Activated CD8-positive, alpha-beta T cell treated with anti-CD3 and anti-CD28 coated beads for 36 hours (primary cell): ENCODE data around the gene HACD2. TPM values are rescaled to one million over a fixed set of nuclear protein-coding genes. Genes with fewer than 3 reads are reported as not detected.

Experiments
- ATAC-seq: fragments of 200-7000 bp; cut with Tn5 transposase; one replicate; pipeline ENCODE4 v1.10.0; 2021; ENCODE audit warnings: mild to moderate bottlenecking, moderate library complexity
- CTCF ChIA-PET: fragments of 350-600 bp; sonication (Branson Sonifier 250); formaldehyde crosslinking; loops from one replicate; lab custom pipeline; 2021; ENCODE audit warnings: antibody characterized with exemption; lab: Charles Lee
- POLR2A ChIA-PET: fragments of 350-600 bp; sonication (Branson Sonifier 250); formaldehyde crosslinking; loops from one replicate; lab custom pipeline; 2021; ENCODE audit warnings: antibody characterized with exemption; lab: Charles Lee
- DNase-seq: peaks from one replicate; pipeline ENCODE4 v3.0.0-alpha.2; 2020
- H3K27ac Mint-ChIP-seq: one replicate; pipeline ENCODE4 v1.8.0; 2021; ENCODE audit warnings: mild to moderate bottlenecking, mixed read lengths
- H3K27me3 Mint-ChIP-seq: one replicate; pipeline ENCODE4 v1.8.0; 2021; ENCODE audit warnings: mixed read lengths
- H3K36me3 Mint-ChIP-seq: one replicate; pipeline ENCODE4 v1.8.0; 2021; ENCODE audit warnings: low read depth, mixed read lengths
- H3K4me1 Mint-ChIP-seq: one replicate; pipeline ENCODE4 v1.8.0; 2021; ENCODE audit warnings: low read depth, mixed read lengths
- H3K4me3 Mint-ChIP-seq: one replicate; pipeline ENCODE4 v1.8.0; 2021; ENCODE audit warnings: mild to moderate bottlenecking, moderate library complexity, mixed read lengths
- H3K9me3 Mint-ChIP-seq: one replicate; pipeline ENCODE4 v1.8.0; 2021; ENCODE audit warnings: mixed read lengths
- intact Hi-C: fragments of 100-400 bp; cut with micrococcal nuclease; formaldehyde crosslinking; loops from one replicate; pipeline ENCODE4 v1.10.0; 2022
- total RNA-seq, 2 experiments: library from RNA; stranded (reverse); gene quantifications; one replicate each; pipeline ENCODE4 v1.2.3, GENCODE V29; 2021
- TF ChIP-seq, protein P1 (sequence below): fragments of 200-600 bp; IDR thresholded peaks from one replicate; pipeline ENCODE4 v1.8.0; 2022; ENCODE audit warnings: antibody characterized with exemption, mild to moderate bottlenecking

The HACD2 gene
- total RNA-seq, 2 experiments from 2014 or later, result 25.1 to 26.9 TPM

GRCh38 chr3:123611082-123611481 is 26.2 kb upstream of the HACD2 start:
- TF ChIP-seq, protein P1, sequence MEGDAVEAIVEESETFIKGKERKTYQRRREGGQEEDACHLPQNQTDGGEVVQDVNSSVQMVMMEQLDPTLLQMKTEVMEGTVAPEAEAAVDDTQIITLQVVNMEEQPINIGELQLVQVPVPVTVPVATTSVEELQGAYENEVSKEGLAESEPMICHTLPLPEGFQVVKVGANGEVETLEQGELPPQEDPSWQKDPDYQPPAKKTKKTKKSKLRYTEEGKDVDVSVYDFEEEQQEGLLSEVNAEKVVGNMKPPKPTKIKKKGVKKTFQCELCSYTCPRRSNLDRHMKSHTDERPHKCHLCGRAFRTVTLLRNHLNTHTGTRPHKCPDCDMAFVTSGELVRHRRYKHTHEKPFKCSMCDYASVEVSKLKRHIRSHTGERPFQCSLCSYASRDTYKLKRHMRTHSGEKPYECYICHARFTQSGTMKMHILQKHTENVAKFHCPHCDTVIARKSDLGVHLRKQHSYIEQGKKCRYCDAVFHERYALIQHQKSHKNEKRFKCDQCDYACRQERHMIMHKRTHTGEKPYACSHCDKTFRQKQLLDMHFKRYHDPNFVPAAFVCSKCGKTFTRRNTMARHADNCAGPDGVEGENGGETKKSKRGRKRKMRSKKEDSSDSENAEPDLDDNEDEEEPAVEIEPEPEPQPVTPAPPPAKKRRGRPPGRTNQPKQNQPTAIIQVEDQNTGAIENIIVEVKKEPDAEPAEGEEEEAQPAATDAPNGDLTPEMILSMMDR, result no peak
- ChIA-PET POLR2A (no interaction called here), CTCF (no interaction called here)
- H3K4me3 Mint-ChIP-seq, result no peak overlapping the region
- no peak for ATAC-seq
- no peak for DNase-seq
- H3K36me3 Mint-ChIP-seq, result peaks cover 18% of the 10 kb centered on the region
- intact Hi-C loops, result no loop called here
- peaks cover 8% of the 10 kb centered on the region for H3K4me1 Mint-ChIP-seq
- H3K9me3 Mint-ChIP-seq, result no peaks in the 10 kb centered on the region
- no peaks in the 10 kb centered on the region for H3K27me3 Mint-ChIP-seq
- no peak overlapping the region for H3K27ac Mint-ChIP-seq

- DNase-seq (no peak), ATAC-seq (no peak)
- intact Hi-C loops, result no loop called here
- Mint-ChIP-seq H3K4me3 (no peak overlapping the region), H3K27ac (no peak overlapping the region), H3K36me3 (peaks cover 18% of the 10 kb centered on the region), H3K4me1 (peaks cover 14% of the 10 kb centered on the region), H3K27me3 (no peaks in the 10 kb centered on the region), H3K9me3 (no peaks in the 10 kb centered on the region)
- ChIA-PET CTCF (no interaction called here), POLR2A (no interaction called here)
- TF ChIP-seq, protein P1, result no peak
Measured at GRCh38 chr3:123610331-123610730, 25.5 kb upstream of the HACD2 start.

GRCh38 chr3:123609063-123609462 is 24.2 kb upstream of the HACD2 start:
- TF ChIP-seq, protein P1, result no peak
- intact Hi-C loops, result no loop called here
- no peaks in the 10 kb centered on the region for H3K27me3 Mint-ChIP-seq
- H3K4me1 Mint-ChIP-seq, result peaks cover 19% of the 10 kb centered on the region
- POLR2A ChIA-PET, result no interaction called here
- ATAC-seq, result no peak
- no peak for DNase-seq
- H3K9me3 Mint-ChIP-seq, result no peaks in the 10 kb centered on the region
- no peak overlapping the region for H3K27ac Mint-ChIP-seq
- H3K36me3 Mint-ChIP-seq, result peaks cover 18% of the 10 kb centered on the region
- no peak overlapping the region for H3K4me3 Mint-ChIP-seq
- CTCF ChIA-PET, result no interaction called here

DNA sequence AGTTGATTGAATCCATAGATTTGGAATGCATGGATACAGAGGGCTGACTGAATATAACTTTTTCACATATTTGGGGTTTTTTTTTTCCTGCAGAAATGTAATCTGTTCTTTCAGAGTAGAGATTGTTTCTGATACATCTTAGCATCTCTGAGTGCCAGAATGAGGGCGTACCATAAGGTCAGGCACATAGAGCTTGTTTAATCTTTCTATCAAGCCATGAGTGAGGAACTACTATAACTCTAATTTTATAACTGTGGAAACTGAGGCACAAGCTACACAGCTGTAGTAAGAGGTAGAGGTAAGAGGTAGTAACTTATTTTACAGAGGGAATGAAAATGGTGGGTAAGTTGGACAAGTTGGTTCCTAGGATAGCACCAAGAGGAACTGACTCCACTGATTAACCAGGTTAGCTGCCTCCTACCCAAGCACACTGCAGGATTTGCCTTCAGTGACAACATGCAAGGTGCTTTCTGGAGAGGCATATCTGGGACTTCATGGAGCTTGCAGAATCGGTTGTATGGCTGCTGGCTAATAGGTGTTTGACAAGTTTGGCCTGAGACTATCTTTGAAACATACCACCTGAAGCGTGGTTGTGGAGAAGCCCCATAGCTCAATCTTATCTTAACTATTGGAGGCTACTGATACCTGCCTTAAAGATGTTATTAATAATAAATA is 23.5 kb upstream of the HACD2 start:
- POLR2A ChIA-PET, result no interaction called here
- Mint-ChIP-seq H3K36me3 (peaks cover 14% of the 10 kb centered on the region), H3K9me3 (no peaks in the 10 kb centered on the region), H3K4me1 (peaks cover 19% of the 10 kb centered on the region), H3K27ac (no peak overlapping the region), H3K4me3 (no peak overlapping the region), H3K27me3 (no peaks in the 10 kb centered on the region)
- TF ChIP-seq, protein P1, result no peak
- ATAC-seq (no peak), DNase-seq (no peak)
- CTCF ChIA-PET, result no interaction called here
- intact Hi-C loops, result no loop called here

DNA sequence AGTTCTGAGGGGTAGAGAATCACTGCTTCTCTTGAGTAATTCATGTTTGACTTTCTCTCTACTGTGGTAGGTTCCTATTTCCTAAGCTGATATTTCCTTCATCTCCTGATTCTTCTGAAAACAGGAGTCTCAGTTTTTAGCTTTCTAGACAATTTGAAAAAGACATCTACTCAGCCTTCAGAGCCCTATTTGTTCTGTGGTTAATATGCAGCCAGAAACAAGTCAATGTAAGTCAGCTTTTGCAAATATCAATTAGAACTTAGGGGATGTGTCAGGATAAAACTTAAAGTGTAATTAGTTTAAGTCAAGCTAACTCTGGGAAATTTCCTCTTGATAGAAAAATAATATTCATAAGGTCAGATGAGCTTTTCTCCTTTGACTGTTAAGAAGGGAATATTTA is 21.7 kb upstream of the HACD2 start:
- H3K36me3 Mint-ChIP-seq, result peaks cover 7% of the 10 kb centered on the region
- H3K9me3 Mint-ChIP-seq, result no peaks in the 10 kb centered on the region
- TF ChIP-seq, protein P1, result no peak
- POLR2A ChIA-PET, result no interaction called here
- CTCF ChIA-PET, result interaction anchor here (1.2 to 2.0 kb wide), 2 partner anchors 14 to 36 kb away, joined by 3 to 4 read pairs; no protein-coding TSS in a partner anchor
- peaks cover 19% of the 10 kb centered on the region for H3K4me1 Mint-ChIP-seq
- ATAC-seq, result no peak
- H3K27ac Mint-ChIP-seq, result no peak overlapping the region
- intact Hi-C loops, result no loop called here
- no peak for DNase-seq
- H3K4me3 Mint-ChIP-seq, result no peak overlapping the region
- H3K27me3 Mint-ChIP-seq, result no peaks in the 10 kb centered on the region
